ENCODE measurements around the gene TCEA3. TPM values are rescaled to one million over a fixed set of nuclear protein-coding genes. Genes with fewer than 3 reads are reported as not detected.

TCEA3 gene
- total RNA-seq, 1 experiment from 2014 or later = 0.37 TPM

DNA sequence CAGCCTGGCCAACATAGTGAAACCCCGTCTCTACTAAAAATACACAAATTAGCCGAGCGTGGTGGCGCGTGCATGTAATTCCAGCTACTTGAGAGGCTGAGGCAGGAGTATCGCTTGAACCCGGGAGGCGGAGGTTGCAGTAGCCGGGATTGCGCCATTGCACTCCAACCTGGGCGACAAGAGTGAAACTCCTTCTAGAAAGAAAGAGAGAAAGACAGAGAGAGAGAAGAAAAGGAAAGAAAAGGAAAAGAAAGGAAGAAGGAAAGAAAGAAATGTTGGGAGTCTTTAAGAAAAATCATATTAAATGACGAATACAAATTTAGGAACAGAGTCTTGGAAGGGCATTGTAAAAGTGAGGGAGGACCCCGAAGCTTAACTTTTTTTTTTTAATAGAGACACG is 78.6 kb downstream of the TCEA3 start (continued):
- TF ChIP-seq, protein P1, sequence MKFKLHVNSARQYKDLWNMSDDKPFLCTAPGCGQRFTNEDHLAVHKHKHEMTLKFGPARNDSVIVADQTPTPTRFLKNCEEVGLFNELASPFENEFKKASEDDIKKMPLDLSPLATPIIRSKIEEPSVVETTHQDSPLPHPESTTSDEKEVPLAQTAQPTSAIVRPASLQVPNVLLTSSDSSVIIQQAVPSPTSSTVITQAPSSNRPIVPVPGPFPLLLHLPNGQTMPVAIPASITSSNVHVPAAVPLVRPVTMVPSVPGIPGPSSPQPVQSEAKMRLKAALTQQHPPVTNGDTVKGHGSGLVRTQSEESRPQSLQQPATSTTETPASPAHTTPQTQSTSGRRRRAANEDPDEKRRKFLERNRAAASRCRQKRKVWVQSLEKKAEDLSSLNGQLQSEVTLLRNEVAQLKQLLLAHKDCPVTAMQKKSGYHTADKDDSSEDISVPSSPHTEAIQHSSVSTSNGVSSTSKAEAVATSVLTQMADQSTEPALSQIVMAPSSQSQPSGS (CRISPR knock-in tag; IDR thresholded peaks at IDR 0.05; ENCODE audit: borderline replicate concordance, low read depth) = no peak
- TF ChIP-seq FOXP1 (CRISPR knock-in tag; IDR thresholded peaks at IDR 0.05; ENCODE audit: borderline replicate concordance) = no peak
- TF ChIP-seq, protein P2, sequence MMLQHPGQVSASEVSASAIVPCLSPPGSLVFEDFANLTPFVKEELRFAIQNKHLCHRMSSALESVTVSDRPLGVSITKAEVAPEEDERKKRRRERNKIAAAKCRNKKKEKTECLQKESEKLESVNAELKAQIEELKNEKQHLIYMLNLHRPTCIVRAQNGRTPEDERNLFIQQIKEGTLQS (CRISPR knock-in tag; conservative IDR thresholded peaks at IDR 0.05) = no peak
- TF ChIP-seq FOXK1 (CRISPR knock-in tag; IDR thresholded peaks at IDR 0.05) = no peak
- TF ChIP-seq, protein P3, sequence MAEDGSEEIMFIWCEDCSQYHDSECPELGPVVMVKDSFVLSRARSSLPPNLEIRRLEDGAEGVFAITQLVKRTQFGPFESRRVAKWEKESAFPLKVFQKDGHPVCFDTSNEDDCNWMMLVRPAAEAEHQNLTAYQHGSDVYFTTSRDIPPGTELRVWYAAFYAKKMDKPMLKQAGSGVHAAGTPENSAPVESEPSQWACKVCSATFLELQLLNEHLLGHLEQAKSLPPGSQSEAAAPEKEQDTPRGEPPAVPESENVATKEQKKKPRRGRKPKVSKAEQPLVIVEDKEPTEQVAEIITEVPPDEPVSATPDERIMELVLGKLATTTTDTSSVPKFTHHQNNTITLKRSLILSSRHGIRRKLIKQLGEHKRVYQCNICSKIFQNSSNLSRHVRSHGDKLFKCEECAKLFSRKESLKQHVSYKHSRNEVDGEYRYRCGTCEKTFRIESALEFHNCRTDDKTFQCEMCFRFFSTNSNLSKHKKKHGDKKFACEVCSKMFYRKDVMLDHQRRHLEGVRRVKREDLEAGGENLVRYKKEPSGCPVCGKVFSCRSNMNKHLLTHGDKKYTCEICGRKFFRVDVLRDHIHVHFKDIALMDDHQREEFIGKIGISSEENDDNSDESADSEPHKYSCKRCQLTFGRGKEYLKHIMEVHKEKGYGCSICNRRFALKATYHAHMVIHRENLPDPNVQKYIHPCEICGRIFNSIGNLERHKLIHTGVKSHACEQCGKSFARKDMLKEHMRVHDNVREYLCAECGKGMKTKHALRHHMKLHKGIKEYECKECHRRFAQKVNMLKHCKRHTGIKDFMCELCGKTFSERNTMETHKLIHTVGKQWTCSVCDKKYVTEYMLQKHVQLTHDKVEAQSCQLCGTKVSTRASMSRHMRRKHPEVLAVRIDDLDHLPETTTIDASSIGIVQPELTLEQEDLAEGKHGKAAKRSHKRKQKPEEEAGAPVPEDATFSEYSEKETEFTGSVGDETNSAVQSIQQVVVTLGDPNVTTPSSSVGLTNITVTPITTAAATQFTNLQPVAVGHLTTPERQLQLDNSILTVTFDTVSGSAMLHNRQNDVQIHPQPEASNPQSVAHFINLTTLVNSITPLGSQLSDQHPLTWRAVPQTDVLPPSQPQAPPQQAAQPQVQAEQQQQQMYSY (CRISPR knock-in tag; IDR thresholded peaks at IDR 0.05) = no peak

DNA sequence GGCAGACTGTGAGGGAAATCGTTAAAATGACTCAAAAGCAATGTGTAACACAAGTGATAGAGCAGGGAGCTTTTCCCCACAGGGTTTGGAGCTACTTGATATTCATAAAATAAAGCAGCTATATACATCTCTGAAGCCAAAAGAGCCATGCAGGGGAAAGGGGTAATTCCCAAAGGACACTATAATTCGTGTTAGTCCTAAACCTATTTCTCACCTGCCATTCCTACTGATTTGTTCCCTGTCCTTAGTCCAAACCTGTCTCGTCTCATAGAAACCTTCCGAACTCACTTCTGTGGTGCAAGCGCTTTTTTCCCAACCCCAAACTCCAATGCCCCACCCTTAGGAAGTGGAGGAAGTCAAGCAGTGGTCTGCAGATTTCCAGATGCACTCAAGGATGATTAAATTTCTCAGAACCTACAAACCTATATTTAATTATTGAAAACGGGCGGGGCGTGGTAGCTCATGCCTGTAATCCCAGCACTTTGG is 79.5 kb downstream of the TCEA3 start:
- TF ChIP-seq NFYB (CRISPR knock-in tag; conservative IDR thresholded peaks at IDR 0.05; ENCODE audit: low read depth) (no peak), JAZF1 (CRISPR knock-in tag; IDR thresholded peaks at IDR 0.05) (no peak), TEAD1 (CRISPR knock-in tag; IDR thresholded peaks at IDR 0.05) (no peak), NR1H2 (CRISPR knock-in tag; IDR thresholded peaks at IDR 0.05) (no peak), SMAD3 (CRISPR knock-in tag; IDR thresholded peaks at IDR 0.05; ENCODE audit: borderline replicate concordance) (no peak), ZBTB21 (CRISPR knock-in tag; IDR thresholded peaks at IDR 0.05; ENCODE audit: borderline replicate concordance) (no peak), RELA (CRISPR knock-in tag; IDR thresholded peaks at IDR 0.05; ENCODE audit: borderline replicate concordance) (no peak), CREM (CRISPR knock-in tag; IDR thresholded peaks at IDR 0.05) (no peak), ELF4 (CRISPR knock-in tag; IDR thresholded peaks at IDR 0.05; ENCODE audit: low read depth) (no peak)
- TF ChIP-seq, protein P4, sequence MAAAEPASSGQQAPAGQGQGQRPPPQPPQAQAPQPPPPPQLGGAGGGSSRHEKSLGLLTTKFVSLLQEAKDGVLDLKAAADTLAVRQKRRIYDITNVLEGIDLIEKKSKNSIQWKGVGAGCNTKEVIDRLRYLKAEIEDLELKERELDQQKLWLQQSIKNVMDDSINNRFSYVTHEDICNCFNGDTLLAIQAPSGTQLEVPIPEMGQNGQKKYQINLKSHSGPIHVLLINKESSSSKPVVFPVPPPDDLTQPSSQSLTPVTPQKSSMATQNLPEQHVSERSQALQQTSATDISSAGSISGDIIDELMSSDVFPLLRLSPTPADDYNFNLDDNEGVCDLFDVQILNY (CRISPR knock-in tag; IDR thresholded peaks at IDR 0.05) = no peak
- TF ChIP-seq, protein P5, sequence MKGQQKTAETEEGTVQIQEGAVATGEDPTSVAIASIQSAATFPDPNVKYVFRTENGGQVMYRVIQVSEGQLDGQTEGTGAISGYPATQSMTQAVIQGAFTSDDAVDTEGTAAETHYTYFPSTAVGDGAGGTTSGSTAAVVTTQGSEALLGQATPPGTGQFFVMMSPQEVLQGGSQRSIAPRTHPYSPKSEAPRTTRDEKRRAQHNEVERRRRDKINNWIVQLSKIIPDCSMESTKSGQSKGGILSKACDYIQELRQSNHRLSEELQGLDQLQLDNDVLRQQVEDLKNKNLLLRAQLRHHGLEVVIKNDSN (CRISPR knock-in tag; IDR thresholded peaks at IDR 0.05) = no peak
- TF ChIP-seq, protein P6, sequence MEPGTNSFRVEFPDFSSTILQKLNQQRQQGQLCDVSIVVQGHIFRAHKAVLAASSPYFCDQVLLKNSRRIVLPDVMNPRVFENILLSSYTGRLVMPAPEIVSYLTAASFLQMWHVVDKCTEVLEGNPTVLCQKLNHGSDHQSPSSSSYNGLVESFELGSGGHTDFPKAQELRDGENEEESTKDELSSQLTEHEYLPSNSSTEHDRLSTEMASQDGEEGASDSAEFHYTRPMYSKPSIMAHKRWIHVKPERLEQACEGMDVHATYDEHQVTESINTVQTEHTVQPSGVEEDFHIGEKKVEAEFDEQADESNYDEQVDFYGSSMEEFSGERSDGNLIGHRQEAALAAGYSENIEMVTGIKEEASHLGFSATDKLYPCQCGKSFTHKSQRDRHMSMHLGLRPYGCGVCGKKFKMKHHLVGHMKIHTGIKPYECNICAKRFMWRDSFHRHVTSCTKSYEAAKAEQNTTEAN (CRISPR knock-in tag; IDR thresholded peaks at IDR 0.05) = no peak
- TF ChIP-seq, protein P7, sequence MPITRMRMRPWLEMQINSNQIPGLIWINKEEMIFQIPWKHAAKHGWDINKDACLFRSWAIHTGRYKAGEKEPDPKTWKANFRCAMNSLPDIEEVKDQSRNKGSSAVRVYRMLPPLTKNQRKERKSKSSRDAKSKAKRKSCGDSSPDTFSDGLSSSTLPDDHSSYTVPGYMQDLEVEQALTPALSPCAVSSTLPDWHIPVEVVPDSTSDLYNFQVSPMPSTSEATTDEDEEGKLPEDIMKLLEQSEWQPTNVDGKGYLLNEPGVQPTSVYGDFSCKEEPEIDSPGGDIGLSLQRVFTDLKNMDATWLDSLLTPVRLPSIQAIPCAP (CRISPR knock-in tag; IDR thresholded peaks at IDR 0.05) = no peak
- TF ChIP-seq, protein P2 (CRISPR knock-in tag; conservative IDR thresholded peaks at IDR 0.05) = no peak
- Mint-ChIP-seq H3K4me1 (peaks cover 37% of the 10 kb centered on the region), H3K9me3 (no peaks in the 10 kb centered on the region), H3K27me3 (ENCODE audit: low read depth) (peaks cover 54% of the 10 kb centered on the region), H3K27ac (peak overlapping the region; percentile 99), H3K36me3 (no peaks in the 10 kb centered on the region; the same call in 1 of the 2 replicates), H3K4me3 (peak overlapping the region; percentile 88)
- DNase-seq (ENCODE audit: low spot score) (no peak), ATAC-seq (no peak)
- POLR2A ChIA-PET = interaction anchor here (0.6 to 1.6 kb wide), 9 partner anchors 10 to 273 kb away, joined by 3 to 22 read pairs (median 5); no protein-coding TSS in a partner anchor
- CTCF ChIA-PET = interaction anchor here (0.8 to 1.7 kb wide), 12 partner anchors 13 to 346 kb away, joined by 3 to 22 read pairs (median 6); partner anchors contain the start of genes HTR1D, RPL11 and ZNF436
